ENCODE data around the gene TNFRSF4.

DNA sequence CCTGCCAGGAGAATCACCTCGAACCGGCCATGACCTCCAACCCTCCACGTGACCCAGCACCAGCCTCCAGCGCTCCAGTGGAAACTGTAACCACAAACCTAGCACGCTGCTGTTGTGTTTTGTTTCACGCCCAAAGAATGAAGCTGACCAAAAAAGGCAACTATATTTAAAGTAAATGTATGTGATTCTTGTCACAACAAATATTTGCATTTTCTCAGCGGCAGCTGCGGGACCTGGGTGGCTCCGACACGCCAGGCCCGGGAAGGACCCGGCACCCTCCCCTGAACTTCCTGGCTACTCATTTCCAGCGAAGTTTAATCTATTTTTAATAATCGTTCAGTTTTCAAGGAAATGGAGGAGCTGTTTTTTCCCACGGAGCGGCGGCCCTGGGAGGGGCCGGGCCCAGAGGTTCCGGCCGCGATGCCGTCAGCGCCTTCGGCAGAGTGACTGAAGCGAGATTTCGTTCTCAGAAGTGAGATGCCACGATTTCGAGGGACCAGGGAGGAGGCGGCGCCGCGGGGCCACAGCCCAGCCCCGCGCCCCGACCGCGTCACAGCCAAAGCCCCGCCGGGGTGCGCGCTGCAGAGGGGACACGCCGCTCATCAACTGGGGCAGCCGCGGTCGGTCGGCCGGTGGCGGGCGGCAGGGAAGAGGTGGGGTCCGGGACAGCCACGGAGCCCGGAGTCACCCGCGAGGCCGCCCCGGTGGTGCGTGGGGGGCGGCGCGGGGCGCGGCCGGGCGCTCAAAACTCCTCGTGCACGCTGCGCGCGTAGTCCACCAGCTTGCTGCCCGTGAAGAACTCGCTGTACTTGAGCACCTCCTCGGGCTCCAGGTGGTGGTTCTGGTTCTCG is 3.0 kb upstream of the TNFRSF4 start:
- no peak for TF ChIP-seq EZH2 (IDR thresholded peaks at IDR 0.05)
- no peak for TF ChIP-seq POLR2AphosphoS5 (IDR thresholded peaks at IDR 0.05; ENCODE audit: borderline replicate concordance, low read depth, low read length)
- no peak for TF ChIP-seq FOXP2 (optimal IDR thresholded peaks at IDR 0.05; ENCODE audit: control extremely low read depth, extremely low read length, insufficient read depth)

All from SK-N-MC (cell line).